ENCODE results near the gene SETBP1.

- TF ChIP-seq CTCF (IDR thresholded peaks at IDR 0.05) (no peak), POLR2A (IDR thresholded peaks at IDR 0.05) (no peak)
Observed at GRCh38 chr18:44704135-44704789, 23.6 kb downstream of the SETBP1 start.
